ENCODE measurements around the gene UNC5A.

- TF ChIP-seq POLR2AphosphoS5 (IDR thresholded peaks at IDR 0.05; ENCODE audit: borderline replicate concordance, low read depth, low read length) (no peak), EZH2 (IDR thresholded peaks at IDR 0.05) (no peak), FOXP2 (optimal IDR thresholded peaks at IDR 0.05; ENCODE audit: control extremely low read depth, extremely low read length, insufficient read depth) (no peak)
Measured at GRCh38 chr5:176797456-176798050, 12.8 kb upstream of the UNC5A start.

Data from SK-N-MC (cell line).